SU-DHL-6 (cell line): ENCODE data around the gene KLHL29.

ENCODE experiments used
- H2AFZ ChIP-seq: fragments of 200-600 bp; sonication (generic); 2 replicates; pipeline ENCODE4 v1.6.1; 2014; ENCODE audit warnings: low read depth, mild to moderate bottlenecking, moderate library complexity, mixed read lengths, antibody characterized with exemption, low read length; ENCODE audit not compliant: severe bottlenecking
- H3F3A ChIP-seq: fragments of 200-600 bp; shearing (Covaris generic); 2 replicates; pipeline ENCODE4 v1.6.0; 2016; ENCODE audit warnings: antibody characterized with exemption, mild to moderate bottlenecking; ENCODE audit not compliant: insufficient read depth
- H3K27ac ChIP-seq: fragments of 200-600 bp; sonication (generic); 2 replicates; pipeline ENCODE4 v1.5.1; 2016; ENCODE audit warnings: low read depth, mild to moderate bottlenecking, low read length, moderate library complexity, mixed read lengths
- H3K27me3 ChIP-seq: fragments of 200-600 bp; sonication (generic), shearing (Covaris generic); 2 replicates; pipeline ENCODE4 v1.6.0; 2014; ENCODE audit warnings: mild to moderate bottlenecking, low read length
- H3K36me3 ChIP-seq: fragments of 200-600 bp; sonication (generic); 2 replicates; pipeline ENCODE4 v1.6.1; 2014; ENCODE audit warnings: mild to moderate bottlenecking, low read length, mixed read lengths
- H3K4me2 ChIP-seq: fragments of 300-600, 200-600 bp; shearing (Covaris generic), sonication (generic); 2 replicates; pipeline ENCODE4 v1.6.0; 2014; ENCODE audit warnings: low read length, low read depth, mild to moderate bottlenecking; ENCODE audit not compliant: poor library complexity, severe bottlenecking
- H3K4me3 ChIP-seq: fragments of 200-600 bp; sonication (generic); 2 replicates; pipeline ENCODE4 v1.5.1; 2014; ENCODE audit warnings: antibody characterized with exemption, low read length, mild to moderate bottlenecking, mixed read lengths; ENCODE audit not compliant: insufficient read depth, poor library complexity, severe bottlenecking
- H3K79me2 ChIP-seq: fragments of 200-600 bp; sonication (generic); 2 replicates; pipeline ENCODE4 v1.6.1; 2014; ENCODE audit warnings: mild to moderate bottlenecking, low read length, moderate library complexity; ENCODE audit not compliant: insufficient read depth
- H3K9ac ChIP-seq: fragments of 200-600 bp; sonication (generic); 2 replicates; pipeline ENCODE4 v1.7.0; 2014; ENCODE audit warnings: mild to moderate bottlenecking, low read length
- H3K9me2 ChIP-seq: fragments of 200-600 bp; sonication (generic); replicated peaks from 2 replicates; pipeline ENCODE4 v1.6.1; 2014; ENCODE audit warnings: low read length; ENCODE audit not compliant: insufficient read depth
- H3K9me3 ChIP-seq: fragments of 200-600 bp; sonication (generic); 2 replicates; pipeline ENCODE4 v1.6.1; 2014; ENCODE audit warnings: low read length, mixed read lengths; ENCODE audit not compliant: insufficient read depth
- H4K20me1 ChIP-seq: fragments of 200-600 bp; sonication (generic); 2 replicates; pipeline ENCODE4 v1.6.1; 2014; ENCODE audit warnings: low read depth, mild to moderate bottlenecking, antibody characterized with exemption, low read length, moderate library complexity, mixed read lengths
- EZH2phosphoT487 ChIP-seq: fragments of 200-600 bp; sonication (generic), shearing (Covaris generic); conservative IDR thresholded peaks from 2 replicates; pipeline ENCODE4 v1.6.1; 2018; ENCODE audit warnings: mild to moderate bottlenecking, antibody characterized with exemption, low read length, moderate library complexity, mixed read lengths
- TF ChIP-seq, protein P1 (sequence below): fragments of 200-600 bp; sonication (generic); IDR thresholded peaks from one replicate; pipeline ENCODE4 v1.5.1; 2017; ENCODE audit warnings: antibody characterized with exemption, mild to moderate bottlenecking, low read length, moderate library complexity; ENCODE audit not compliant: insufficient read depth, poor library complexity, severe bottlenecking

The KLHL29 gene

DNA sequence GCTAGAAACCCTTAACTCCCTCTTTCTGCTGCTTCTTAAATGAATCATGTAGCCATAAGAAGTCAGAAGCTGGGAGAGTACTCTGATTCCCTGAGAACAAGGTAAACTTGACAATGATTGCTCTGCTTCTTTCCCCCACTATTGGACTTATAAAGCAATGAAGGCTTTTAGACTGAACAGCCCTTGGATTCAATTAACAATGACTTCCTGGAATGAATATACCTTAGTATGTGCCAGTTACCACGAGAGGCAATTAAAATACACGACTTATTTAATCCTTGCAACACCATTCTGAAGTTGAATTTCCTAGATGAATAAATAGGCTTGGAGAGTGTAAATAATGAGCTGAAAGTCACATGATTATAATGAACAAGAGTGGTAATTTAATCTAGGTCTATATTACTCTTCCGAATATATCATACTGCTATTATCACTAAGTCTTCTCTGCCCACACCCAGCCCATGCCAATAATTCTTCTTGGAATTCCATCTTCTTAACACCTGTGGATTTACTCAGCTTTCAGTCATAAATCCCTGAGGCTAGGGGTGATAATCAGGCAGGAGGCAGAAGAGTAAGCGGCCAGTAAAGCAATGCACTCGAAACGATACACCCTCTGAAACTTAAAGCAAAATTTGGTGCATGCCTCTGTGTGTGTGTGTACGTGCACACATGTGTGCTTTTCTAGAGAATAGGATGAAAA lies 371.8 kb downstream of the KLHL29 start:
- H3F3A ChIP-seq: no peaks in the 10 kb centered on the region
- H3K9me2 ChIP-seq: no peaks in the 10 kb centered on the region
- H3K27ac ChIP-seq: no peak overlapping the region
- no peak overlapping the region for H2AFZ ChIP-seq
- H3K4me3 ChIP-seq: no peak overlapping the region
- no peak for TF ChIP-seq EZH2phosphoT487
- TF ChIP-seq, protein P1, sequence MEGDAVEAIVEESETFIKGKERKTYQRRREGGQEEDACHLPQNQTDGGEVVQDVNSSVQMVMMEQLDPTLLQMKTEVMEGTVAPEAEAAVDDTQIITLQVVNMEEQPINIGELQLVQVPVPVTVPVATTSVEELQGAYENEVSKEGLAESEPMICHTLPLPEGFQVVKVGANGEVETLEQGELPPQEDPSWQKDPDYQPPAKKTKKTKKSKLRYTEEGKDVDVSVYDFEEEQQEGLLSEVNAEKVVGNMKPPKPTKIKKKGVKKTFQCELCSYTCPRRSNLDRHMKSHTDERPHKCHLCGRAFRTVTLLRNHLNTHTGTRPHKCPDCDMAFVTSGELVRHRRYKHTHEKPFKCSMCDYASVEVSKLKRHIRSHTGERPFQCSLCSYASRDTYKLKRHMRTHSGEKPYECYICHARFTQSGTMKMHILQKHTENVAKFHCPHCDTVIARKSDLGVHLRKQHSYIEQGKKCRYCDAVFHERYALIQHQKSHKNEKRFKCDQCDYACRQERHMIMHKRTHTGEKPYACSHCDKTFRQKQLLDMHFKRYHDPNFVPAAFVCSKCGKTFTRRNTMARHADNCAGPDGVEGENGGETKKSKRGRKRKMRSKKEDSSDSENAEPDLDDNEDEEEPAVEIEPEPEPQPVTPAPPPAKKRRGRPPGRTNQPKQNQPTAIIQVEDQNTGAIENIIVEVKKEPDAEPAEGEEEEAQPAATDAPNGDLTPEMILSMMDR: no peak
- H3K4me2 ChIP-seq: no peak overlapping the region
- H3K9ac ChIP-seq: no peak overlapping the region
- no peaks in the 10 kb centered on the region for H3K9me3 ChIP-seq
- H3K79me2 ChIP-seq: no peaks in the 10 kb centered on the region
- H3K27me3 ChIP-seq: no peaks in the 10 kb centered on the region
- H3K36me3 ChIP-seq: no peaks in the 10 kb centered on the region; the same call in 1 of the 2 replicates
- no peaks in the 10 kb centered on the region for H4K20me1 ChIP-seq

GRCh38 chr2:23757686-23758433 lies 372.9 kb downstream of the KLHL29 start:
- no peaks in the 10 kb centered on the region for H4K20me1 ChIP-seq
- no peak overlapping the region for H3K4me3 ChIP-seq
- H3K9me3 ChIP-seq: no peaks in the 10 kb centered on the region
- TF ChIP-seq EZH2phosphoT487: no peak
- TF ChIP-seq, protein P1: no peak
- 0 out of 2 replicates have a peak, but pooled peaks cover 5% of the 10 kb centered on the region for H3F3A ChIP-seq
- no peaks in the 10 kb centered on the region for H3K79me2 ChIP-seq
- H3K36me3 ChIP-seq: no peaks in the 10 kb centered on the region; the same call in 1 of the 2 replicates
- H3K27ac ChIP-seq: no peak overlapping the region
- no peaks in the 10 kb centered on the region for H3K9me2 ChIP-seq
- no peak overlapping the region for H2AFZ ChIP-seq
- no peak overlapping the region for H3K4me2 ChIP-seq
- no peak overlapping the region for H3K9ac ChIP-seq
- no peaks in the 10 kb centered on the region for H3K27me3 ChIP-seq
